GM21529 (cell line): ENCODE results near the gene COMMD10.
"Not testable (repeated sequence)": the region's sequence is repeated elsewhere in the genome, so short reads cannot be mapped to it uniquely, and the experiment has no call there.

ENCODE experiments used
- ATAC-seq: cut with Tn5 transposase; IDR thresholded peaks from one replicate; pipeline ENCODE4 v1.9.1; 2021; ENCODE audit not compliant: unreplicated experiment

The COMMD10 gene

DNA sequence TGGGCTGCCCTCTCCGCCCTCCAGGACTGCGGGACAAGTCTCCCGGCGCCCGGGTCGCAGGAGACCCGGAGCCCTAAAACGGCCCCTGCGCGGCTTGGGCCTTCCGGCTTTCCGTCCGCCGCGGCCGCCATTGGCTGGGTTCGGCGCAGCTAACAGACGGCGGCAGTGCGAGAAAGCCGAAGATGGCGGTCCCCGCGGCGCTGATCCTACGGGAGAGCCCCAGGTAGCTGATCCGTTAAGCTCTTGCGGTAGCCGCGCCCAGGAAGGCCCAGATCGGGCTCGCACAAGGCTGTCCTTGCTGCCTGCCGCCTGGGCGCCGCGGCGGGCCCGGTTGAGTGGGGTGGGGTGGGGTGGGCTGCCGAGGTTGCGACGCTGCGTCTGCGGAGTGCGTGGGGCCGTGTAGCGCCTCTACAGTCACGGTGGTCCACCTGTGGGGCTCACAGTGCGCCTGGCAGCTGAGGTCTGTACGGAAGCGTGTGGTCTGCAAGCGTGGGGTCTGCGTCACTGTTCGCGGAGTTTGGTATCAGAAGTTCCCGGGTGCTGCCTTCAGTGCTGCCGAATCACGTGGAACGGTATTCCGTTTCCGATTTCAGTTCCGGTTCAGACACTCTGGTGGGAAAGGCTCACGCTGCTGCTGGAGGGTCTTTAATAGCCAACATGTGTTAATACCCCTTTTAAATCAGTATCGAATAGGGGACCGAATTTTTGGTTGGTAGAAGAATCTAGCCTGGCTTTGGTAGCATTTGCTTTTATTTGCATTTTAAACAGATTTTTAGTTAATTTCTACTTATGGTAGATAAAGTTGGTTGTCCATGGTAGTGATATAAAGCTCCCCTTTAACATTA lies at the start of gene COMMD10:
Gene COMMD10, plus strand, starts transcription at position 155 of the 845 bp plus-strand sequence.
- peak; percentile 84 for ATAC-seq

GRCh38 chr5:116035123-116035522 lies 49.7 kb upstream of the COMMD10 start:
- ATAC-seq = no peak

- no peak for ATAC-seq
Observed at GRCh38 chr5:116037236-116037822, 47.5 kb upstream of the COMMD10 start.

DNA sequence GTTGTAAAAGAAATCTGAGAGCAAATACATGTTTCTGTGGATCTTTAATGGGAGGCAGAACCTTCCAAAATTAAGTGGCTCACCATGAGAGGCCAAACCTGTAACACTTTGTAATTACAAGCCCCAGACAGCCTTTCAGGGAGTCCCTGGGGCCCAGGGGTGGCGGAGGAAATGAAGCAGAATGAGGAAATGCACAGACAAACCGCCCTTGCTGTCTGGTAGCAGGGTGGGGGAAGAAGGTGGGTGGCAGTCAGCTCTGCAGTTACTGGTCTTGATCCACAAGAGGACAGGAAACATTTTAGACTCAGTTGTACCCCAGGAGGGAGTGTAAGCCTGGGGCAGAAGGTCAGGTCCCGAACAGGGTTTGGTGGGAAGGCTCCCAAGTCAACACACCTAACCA lies 46.0 kb upstream of the COMMD10 start:
- ATAC-seq = peak; percentile 87

DNA sequence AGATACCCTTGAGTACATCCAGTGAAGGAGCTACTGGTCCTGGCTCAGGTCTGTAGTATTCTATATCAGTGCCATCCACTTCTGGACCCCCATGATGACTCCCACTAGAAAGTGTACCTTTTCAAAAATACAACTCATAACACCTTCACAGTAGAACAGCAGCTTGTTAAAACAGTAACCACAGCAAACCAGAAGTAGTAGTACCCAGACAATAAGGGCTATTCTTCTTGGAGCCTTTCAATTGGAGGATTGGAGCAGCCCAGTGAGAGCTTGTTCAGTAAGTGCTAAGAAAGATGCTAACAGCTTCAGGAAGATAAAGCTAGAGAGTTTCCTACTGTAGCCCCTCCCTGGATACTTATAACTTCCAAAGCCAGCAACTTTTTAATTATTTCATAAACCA lies 42.5 kb upstream of the COMMD10 start:
- no peak for ATAC-seq

DNA sequence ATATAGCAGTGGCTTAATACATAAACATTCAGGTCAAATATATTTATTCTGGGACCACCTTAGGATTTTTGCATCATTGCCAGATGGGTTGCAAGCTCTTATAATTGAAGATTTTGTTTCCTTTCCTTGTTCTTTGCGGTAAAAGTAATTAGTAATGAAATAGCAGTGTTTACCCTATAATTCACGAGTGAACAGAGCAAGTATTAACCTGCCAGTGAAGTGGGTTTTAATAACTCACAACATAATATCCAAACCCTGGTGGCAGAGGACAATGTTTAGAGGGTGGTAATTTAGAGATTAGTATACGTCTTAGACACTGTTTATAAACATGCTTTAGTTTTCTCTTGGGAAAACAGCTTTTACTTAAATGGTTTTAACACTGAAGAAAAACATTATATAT lies 40.8 kb upstream of the COMMD10 start:
- no peak for ATAC-seq

DNA sequence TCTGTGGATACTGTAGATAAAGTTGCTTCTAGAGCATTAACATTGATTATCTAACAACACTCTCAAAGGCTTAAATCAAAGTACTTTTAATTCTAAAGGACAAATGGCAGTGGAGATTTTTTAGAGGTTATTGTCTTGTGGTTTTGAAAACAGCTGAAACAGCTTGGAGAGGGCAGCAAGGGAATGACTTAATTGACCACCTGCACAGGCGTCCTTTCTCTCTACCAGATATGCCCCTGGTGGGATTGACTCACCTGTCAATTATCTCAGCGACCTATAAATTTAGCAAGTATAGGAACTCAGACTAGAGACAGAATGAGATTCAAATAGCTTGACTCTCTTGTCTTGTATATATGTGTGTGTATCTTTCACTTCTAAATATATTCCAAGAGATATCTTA lies 39.0 kb upstream of the COMMD10 start:
- ATAC-seq = no peak

- ATAC-seq = no peak
Observed at GRCh38 chr5:116046261-116046660, 38.6 kb upstream of the COMMD10 start.

DNA sequence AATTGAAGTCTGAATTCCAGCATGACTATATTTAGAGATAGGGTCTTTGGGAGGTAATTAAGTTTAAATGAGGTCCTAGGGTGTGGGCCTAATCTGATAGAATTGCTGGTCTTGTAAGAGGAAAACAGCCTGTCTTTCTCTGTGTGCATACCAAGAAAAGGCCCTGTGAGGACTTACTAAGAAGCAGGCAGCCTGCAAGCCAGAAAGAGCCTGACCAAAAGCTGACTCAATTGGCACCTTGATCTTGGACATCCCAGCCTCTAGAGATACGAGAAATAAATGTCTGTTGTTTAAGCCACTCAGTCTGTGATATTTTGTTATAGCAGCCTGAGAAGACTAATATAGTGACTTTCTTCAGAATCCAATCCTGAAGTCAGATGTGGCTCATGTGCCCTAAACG lies 38.0 kb upstream of the COMMD10 start:
- no peak for ATAC-seq

DNA sequence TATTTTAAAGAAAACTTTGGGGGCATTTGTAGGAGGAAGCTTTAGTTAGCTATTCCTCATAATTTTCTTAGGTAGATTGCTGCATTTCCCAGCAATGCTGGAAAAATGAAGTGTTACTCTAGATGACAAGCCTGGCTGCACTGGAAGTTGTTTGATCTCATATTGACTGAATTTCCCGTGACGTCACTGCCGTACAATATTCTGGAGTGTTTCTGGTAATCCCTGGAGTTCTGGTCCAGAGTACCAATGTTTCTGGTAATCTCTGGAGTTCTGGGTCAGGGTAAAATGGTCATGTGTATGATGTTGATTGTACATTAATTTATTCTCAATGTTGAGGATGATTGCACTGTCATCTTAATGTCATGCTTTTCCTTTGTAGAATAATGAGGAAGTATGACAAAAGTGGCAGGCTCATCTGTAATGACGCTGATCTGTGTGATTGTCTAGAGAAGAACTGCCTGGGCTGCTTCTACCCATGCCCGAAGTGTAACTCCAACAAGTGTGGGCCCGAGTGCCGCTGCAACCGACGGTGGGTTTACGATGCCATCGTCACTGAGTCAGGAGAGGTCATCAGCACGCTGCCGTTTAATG lies 26.4 kb upstream of the COMMD10 start:
- no peak for ATAC-seq

DNA sequence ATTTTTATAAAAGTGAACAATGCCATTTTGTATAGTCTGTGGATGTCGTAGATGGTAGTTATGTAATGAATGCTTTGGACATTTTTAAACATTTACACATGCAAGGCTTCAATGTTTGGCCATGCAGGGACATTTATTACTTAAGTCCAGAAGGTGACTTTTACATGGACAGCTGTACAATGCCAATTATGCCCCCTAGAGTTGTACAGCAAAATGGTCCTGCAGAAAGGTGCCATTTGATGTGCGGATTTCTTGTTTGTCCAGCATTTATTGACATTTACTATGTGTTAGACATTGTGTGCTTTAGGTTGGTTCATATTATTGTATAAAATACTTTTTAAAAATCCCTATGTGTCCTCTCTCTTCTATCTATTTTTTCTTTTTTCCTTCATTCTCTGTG lies 22.5 kb upstream of the COMMD10 start:
- ATAC-seq = no peak

DNA sequence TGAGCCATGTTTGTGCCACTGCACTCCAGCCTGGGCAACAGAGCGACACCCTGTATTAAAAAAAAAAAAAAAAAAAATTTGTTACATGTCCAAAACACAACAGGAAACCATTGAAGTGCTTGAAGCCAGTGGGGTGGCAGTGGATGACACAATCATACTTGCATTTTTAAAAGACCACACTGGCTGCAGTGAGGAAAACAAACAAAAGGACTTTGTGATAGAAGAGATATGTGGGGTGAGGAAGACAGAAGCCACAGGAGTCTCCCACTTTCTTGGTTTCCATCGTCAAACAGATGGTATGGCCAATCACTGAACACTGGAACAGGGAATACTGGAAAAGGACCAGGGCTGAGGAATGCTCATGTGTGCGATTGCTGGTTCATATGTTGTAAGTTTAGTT lies 20.9 kb upstream of the COMMD10 start:
- no peak for ATAC-seq

GRCh38 chr5:116068028-116068632 lies 16.7 kb upstream of the COMMD10 start:
- ATAC-seq = peak; percentile 63

- no peak for ATAC-seq
Observed at GRCh38 chr5:116071211-116071610, 13.6 kb upstream of the COMMD10 start.

GRCh38 chr5:116075191-116075831 lies 9.5 kb upstream of the COMMD10 start:
- no peak for ATAC-seq

DNA sequence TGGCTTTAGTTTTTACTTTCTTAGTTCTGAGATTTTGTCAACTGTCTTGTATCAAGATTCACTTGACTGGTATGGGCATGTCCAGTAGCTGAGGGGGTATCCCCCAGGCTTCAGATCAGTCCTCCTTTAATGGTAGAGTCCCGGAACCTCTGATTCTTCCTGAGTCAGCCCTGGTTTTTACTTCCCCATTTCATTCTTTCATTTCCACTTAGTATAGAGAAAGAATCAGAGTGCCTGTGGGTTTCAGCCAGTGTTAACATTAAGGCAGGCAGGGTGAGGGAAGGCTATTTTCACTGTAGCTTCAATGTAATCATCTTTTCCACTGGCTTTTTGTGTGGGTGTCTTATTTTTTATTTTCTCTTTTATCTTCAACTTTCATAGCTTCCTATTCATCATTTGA lies 8.3 kb upstream of the COMMD10 start:
- peak; percentile 99 for ATAC-seq

DNA sequence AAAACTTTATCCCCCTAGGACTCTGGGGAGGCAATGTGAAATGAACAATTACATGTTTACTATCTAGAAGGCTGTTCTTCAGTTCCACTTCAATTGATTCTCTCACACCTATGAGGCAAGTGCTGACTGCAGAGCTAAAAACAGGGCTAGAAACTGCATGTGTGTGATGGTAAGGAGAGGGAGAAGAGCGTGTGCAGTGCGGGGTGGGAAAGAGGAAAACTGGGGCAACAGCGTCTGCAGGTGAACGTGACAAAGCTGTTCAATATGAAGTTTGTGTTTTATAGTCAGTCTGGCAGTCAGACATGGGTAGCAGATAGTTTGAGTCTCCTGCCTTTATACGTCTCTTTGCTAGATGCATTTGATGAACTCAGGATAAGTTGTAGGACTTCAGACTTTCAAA lies 6.6 kb upstream of the COMMD10 start:
- ATAC-seq = no peak

DNA sequence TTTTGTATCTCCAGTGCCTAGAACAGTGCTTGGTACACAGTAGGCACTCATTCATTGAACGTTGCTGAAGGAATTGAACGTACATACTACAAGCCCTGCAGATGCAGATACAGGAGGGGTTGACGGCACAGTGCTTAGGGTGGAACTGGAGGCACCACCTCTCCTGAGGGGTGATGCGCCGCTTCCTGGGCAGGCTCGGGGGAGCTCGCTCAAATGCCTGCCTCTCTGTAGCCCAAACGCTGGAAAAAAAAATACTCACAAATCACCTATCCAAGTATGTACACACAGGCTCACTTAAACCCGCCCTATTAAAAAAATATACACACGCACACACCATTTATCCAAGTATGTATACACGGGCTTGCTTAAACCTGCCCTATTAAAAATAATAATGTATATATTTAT lies 536 bp upstream of the COMMD10 start:
- peak; percentile 46 for ATAC-seq

DNA sequence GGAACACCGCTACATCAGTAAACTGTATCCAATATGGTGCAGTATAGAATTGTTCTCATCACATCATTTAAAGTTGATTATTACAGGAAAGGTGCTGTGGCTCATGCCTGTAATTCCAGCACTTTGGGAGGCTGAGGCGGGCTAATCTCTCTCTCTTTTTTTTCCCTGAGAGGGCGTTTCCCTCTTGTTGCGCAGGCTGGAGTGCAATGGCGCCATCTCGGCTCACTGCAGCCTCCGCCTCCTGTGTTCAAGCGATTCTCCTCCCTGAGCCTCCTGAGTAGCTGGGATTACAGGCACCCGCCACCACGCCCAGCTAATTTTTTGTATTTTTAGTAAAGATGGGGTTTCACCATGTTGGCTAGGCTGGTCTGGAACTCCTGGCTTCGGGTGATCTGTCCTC lies 1.5 kb downstream of the COMMD10 start:
- not testable (repeated sequence) for ATAC-seq

DNA sequence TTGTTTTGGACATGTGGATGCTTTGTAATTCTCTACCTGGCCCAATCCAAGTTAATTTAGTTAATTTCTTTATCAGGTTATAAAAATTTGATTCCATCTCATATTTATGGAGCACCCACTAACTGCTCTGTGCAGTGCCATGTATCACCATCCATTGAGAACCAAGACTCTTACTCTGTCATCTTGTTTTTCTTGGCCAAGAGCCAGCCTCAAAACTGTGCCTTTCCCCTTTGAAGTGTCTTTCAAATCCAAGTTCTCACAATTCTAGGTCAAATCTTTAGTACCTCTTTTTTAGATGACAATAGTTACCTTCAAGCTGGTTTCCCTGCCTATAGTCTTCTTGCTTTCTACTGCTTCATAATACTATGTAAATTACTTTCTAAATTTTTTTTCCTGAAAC lies 3.2 kb downstream of the COMMD10 start:
- no peak for ATAC-seq

DNA sequence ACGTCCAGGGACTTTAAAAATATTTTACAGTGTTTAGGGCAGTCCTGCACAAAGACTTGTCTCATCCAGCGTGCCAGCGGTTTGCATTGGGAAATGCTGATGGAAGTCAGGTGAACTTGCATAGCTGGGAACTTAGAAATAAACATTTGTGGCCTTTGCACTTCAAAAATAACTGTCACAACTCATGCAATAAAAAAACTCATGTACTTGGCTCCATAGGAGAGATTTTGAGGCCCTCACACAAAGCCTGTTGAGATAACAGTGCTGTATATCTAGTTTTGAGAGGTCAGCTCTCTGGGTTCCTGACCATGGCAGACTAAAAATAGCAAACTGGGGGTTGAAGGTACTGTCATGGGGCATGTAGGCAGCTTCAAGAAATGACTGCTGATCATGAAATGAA lies 5.5 kb downstream of the COMMD10 start:
- no peak for ATAC-seq
